NCI-H82 (cell line): Measurements from ENCODE around the gene ZNF8.
A peak's percentile ranks its signal among the peaks of the same experiment; 100 is the strongest.
"Not testable (repeated sequence)": the region's sequence is repeated elsewhere in the genome, so short reads cannot be mapped to it uniquely, and the experiment has no call there.

Experiments
- DNase-seq: peaks from one replicate; lab custom pipeline; 2025; lab: John Stamatoyannopoulos, UW

ZNF8 gene

GRCh38 chr19:58278541-58279041 is at the start of gene ZNF8:
ZNF8 (plus strand) TSS chr19:58278955; CDS start chr19:58279082, 127 bp downstream.
- peak; percentile 100 for DNase-seq

- DNase-seq = peak; percentile 59
Measured at GRCh38 chr19:58229255-58229639, 49.5 kb upstream of the ZNF8 start.

GRCh38 chr19:58237324-58237723 is 41.4 kb upstream of the ZNF8 start:
- no peak for DNase-seq

- no peak for DNase-seq
Measured at GRCh38 chr19:58243351-58243750, 35.4 kb upstream of the ZNF8 start.

- DNase-seq = no peak
Measured at GRCh38 chr19:58248886-58249285, 29.9 kb upstream of the ZNF8 start.

- peak; percentile 28 for DNase-seq
Measured at GRCh38 chr19:58252102-58252685, 26.6 kb upstream of the ZNF8 start.

- not testable (repeated sequence) for DNase-seq
Measured at GRCh38 chr19:58258259-58258658, 20.5 kb upstream of the ZNF8 start.

GRCh38 chr19:58261600-58261967 is 17.2 kb upstream of the ZNF8 start:
- DNase-seq = no peak

- peak; percentile 9 for DNase-seq
Measured at GRCh38 chr19:58261968-58262921, 16.5 kb upstream of the ZNF8 start.

- DNase-seq = no peak
Measured at GRCh38 chr19:58262922-58263296, 15.8 kb upstream of the ZNF8 start.

- no peak for DNase-seq
Measured at GRCh38 chr19:58265100-58265499, 13.7 kb upstream of the ZNF8 start.

GRCh38 chr19:58268344-58268743 is 10.4 kb upstream of the ZNF8 start:
- no peak for DNase-seq

GRCh38 chr19:58274771-58275201 is 4.0 kb upstream of the ZNF8 start:
- DNase-seq = no peak

- no peak for DNase-seq
Measured at GRCh38 chr19:58275564-58275963, 3.2 kb upstream of the ZNF8 start.

- peak; percentile 5 for DNase-seq
Measured at GRCh38 chr19:58277197-58277596, 1.6 kb upstream of the ZNF8 start.

GRCh38 chr19:58277748-58278540 is 811 bp upstream of the ZNF8 start:
- DNase-seq = peak; percentile 7

GRCh38 chr19:58279042-58279924 is 528 bp downstream of the ZNF8 start:
- peak; percentile 80 for DNase-seq

- no peak for DNase-seq
Measured at GRCh38 chr19:58279925-58280316, 1.2 kb downstream of the ZNF8 start.

GRCh38 chr19:58284199-58284598 is 5.4 kb downstream of the ZNF8 start:
- DNase-seq = no peak

- no peak for DNase-seq
Measured at GRCh38 chr19:58291943-58292342, 13.2 kb downstream of the ZNF8 start.

GRCh38 chr19:58294743-58295374 is 16.1 kb downstream of the ZNF8 start:
- DNase-seq = no peak
